GM21367 (cell line): ENCODE measurements around the gene CAV1.
A peak's percentile ranks its signal among the peaks of the same experiment; 100 is the strongest.

Experiments used
- ATAC-seq: cut with Tn5 transposase; IDR thresholded peaks from one replicate; pipeline ENCODE4 v1.9.1; 2021; ENCODE audit not compliant: unreplicated experiment

The CAV1 gene

DNA sequence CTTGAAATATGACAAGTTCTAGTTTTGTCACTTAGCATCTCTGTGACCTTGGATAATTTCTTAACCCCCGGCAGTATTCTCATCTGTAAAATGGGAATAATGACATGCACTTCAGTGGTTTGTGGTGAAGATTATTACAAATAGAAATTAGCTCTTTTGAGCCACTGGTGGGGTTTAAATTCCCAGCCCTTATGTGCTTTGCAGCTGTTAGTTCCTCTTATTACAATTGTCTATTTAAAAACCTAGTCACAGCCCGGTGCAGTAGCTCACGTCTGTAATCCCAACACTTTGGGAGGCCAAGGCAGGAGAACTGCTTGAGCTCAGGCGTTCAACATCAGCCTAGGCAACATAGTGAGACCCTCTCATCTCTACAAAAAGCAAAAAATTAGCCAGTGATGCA is 30.1 kb downstream of the CAV1 start:
- ATAC-seq, result no peak

DNA sequence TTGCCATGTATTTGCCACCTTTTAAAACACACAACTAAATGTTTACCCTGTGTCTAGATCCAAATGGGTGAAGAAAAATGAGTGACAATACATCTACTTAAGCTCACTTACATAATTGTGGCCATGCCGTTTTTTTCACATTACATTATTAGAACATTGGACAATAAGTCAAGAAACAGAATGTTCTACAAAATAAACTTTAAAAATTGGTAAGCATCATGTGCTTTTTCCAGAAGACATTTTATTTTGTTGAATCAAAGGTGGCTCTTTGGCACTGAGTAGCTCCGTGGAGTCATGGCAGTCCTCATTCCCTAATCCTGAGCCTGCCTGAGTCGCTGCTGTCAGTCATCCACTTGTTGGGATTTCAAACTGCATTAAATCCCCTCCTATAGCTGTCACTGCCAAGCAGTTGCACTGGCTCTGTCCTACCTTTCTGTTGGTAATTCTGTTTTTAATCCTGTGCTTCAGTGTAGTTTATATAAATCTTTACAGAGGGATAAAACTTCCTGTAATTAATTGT is 32.3 kb downstream of the CAV1 start:
- ATAC-seq, result no peak

DNA sequence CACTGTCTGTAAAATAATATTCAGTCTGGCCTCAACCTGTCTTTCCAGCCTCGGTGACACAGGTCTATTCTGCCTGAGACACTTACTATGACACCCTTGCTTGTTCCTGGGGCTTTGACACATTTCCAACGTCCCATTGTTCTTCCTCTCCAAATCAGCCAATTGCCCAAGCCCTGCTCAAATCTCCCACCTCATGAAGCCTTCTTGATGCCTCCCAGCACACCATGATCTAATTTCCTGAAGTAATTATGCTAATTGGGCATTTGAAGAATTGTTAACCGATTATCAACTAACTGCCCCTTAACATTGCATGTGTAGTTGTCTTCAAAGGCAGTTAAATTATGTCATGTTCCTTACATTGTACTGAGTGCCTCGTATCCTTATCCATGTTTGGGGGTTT is 33.1 kb downstream of the CAV1 start:
- ATAC-seq, result no peak

DNA sequence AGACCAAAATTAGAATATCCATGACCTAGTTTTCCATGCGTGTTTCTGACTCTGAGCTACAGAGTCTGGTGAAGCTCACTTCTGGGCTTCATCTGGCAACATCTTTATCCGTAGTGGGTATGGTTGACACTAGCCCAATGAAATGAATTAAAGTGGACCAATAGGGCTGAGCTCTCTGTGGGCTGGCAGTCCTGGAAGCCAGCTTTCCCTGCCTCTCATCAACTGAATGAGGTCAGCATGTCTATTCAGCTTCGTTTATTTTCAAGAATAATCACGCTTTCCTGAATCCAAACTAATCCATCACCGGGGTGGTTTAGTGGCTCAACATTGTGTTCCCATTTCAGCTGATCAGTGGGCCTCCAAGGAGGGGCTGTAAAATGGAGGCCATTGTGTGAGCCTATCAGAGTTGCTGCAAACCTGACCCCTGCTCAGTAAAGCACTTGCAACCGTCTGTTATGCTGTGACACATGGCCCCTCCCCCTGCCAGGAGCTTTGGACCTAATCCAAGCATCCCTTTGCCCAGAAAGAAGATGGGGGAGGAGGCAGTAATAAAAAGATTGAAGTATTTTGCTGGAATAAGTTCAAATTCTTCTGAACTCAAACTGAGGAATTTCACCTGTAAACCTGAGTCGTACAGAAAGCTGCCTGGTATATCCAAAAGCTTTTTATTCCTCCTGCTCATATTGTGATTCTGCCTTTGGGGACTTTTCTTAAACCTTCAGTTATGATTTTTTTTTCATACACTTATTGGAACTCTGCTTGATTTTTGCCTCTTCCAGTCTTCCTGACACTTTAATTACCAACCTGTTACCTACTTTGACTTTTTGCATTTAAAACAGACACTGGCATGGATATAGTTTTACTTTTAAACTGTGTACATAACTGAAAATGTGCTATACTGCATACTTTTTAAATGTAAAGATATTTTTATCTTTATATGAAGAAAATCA is 35.5 kb downstream of the CAV1 start:
- ATAC-seq, result no peak

DNA sequence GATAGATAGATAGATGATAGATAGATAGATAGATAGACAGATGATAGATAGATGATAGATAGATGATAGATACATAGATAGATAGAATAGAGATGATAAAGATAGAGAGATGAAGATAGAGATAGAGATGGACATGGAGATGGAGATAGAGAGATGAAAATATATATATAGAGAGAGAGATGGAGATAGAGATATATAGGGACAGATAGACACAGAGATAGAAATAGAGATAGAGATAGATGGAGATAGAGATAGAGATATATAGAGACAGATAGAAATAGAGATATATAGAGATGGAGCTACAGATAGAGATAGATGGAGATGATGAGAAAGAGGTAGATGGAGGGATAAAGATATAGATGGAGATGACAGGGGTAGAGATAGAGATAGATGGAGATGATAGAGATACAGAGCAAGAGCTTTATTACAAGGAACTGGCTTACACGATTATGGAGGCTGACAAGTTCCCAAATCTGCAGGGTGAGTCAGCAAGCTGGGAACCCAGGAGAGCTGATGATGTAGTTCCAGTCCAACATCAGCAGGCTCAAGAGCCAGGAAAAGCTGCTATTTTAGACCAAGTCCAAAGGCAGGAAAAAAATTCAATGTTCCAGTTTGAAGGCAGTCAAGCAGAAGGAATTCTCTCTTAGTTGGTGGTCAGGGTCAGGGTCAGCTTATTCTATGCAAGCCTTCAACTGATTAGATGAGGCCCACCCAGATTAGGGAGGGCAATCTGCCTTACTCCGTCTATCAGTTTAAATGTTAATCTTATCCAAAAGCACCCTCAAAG is 37.1 kb downstream of the CAV1 start:
- no peak for ATAC-seq

DNA sequence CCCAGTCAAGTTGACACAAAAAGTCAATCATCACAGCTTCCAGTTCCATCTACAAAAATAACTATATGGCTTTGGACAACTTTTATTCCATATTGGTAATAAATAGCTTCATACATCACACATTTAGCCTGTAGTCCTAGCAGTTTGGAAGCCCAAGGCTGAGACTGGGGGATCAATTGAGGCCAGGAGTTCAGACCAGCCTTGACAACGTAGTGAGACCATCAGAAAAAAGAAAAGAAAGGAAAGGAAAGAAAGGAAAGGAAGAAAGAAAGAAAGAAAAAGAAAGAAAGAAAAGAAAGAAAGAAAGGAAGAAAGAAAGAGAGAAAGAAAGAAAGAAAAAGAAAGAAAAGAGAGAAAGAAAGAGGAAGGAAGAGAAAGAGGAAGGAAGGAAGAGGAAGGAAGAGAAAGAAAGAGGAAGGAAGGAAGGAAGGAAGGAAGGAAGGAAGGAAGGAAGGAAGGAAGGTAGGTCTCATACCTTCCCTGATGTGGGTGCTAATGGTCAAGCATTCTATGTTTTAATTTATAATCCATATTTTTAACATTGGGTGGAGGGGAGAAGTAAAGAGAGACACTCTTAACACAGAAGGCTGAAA is 37.8 kb downstream of the CAV1 start:
- ATAC-seq, result no peak

- no peak for ATAC-seq
Observed at GRCh38 chr7:116565981-116566380, 41.1 kb downstream of the CAV1 start.

GRCh38 chr7:116566666-116567065 is 41.8 kb downstream of the CAV1 start:
- ATAC-seq, result no peak

DNA sequence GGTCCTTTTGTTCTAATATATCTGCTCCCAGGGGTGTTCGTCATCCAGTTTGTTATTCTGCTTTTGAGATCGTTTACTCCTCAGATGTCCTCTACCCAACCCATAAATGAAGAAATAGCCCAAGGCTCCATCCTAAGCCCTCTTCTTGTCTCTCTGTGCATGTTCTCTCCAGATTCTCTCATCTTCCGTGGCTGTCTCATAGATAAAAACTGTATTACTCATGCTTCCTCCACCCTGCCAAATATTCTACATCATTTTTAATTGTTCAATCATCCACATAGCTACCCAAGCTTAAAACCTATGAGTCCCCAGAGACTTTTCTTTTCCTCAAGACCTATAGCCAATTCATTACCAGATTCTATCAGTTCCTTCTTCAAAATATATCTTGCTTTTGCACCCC is 44.9 kb downstream of the CAV1 start:
- ATAC-seq, result no peak

GRCh38 chr7:116570306-116570705 is 45.5 kb downstream of the CAV1 start:
- ATAC-seq, result no peak

DNA sequence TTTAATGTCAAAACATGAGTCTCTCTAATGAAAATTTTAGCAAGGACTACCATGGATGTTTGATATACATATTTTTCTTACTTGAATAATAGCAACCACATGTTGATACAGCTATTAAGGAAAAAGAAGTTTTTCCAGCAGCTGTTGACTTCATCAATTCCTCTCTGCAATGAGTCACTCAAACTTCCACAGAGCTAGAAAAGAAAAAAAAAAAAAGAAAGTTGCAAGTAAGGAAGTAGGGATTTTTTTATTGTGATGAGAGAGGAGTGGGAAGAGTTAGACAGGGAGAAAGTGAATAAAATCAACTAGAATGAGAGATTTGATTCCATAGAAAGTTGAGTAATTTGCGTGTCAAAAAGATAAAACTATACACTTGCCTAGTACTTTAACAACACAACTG is 46.2 kb downstream of the CAV1 start:
- ATAC-seq, result no peak

GRCh38 chr7:116571552-116571951 is 46.7 kb downstream of the CAV1 start:
- no peak for ATAC-seq

GRCh38 chr7:116572036-116572435 is 47.2 kb downstream of the CAV1 start:
- no peak for ATAC-seq

- ATAC-seq, result no peak
Observed at GRCh38 chr7:116573541-116573940, 48.7 kb downstream of the CAV1 start.

GRCh38 chr7:116574025-116574822 is 49.4 kb downstream of the CAV1 start:
- peak; percentile 52 for ATAC-seq

DNA sequence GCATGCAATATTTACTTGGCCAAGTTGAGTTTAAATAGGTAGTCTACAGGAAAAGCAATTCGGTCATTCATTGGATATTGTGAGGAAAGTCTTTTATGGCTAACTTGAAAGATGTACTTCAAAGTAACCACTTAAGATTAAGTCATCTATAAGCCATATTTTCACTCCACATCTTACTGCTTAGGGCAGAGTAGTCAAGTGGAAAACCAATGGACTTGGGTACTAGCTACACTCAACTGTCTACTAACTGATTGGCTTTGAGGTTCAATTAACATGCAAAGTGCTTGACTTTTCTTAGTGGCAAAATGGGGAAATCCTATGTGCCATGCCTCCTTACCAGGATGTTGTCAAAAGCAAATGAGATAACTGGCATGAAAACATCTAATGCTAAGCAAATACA is 51.0 kb downstream of the CAV1 start:
- ATAC-seq, result no peak

DNA sequence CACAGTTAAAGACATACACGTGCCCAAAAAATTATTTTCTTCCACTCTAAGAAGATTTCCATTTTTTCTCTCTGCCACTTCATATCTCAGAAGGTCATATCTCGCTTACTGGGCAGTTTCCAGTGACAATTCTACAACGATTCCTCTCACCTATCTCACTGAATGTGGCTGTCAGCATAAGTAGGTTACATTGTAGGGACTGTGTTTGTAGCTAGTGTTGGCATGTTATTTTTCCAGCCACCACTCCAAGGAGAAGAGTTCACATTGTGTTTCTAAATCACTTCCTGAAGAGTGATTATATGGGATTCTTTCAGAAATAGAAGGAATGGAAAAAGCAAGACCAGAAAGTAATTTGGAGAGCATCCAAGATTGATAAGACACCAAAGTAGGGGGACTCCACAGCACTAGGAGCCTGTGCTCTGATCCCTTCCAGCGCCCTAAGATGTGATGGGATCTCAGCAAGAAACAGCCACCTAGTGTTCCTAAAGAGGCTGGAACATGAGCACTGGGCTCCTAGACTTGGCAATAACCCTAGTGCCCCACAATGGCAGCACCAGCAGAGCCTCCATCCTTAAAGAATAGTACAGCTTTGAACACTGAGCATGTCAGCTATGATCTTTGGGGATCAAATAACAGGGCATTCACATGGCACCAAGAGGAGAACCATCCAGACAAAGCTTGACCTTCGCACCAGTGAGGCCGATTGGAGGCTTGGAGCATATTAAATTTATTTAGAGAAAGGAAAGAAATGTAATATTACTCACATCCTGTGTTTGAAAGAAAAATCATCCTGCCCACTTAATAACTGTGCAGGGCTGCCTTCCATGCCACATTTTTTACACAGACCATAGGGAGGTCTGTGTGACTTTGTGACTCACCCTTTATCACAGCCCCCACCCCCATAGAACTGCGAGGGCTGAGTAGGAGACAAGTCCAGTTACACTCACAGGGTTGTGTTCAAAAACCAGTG is 51.8 kb downstream of the CAV1 start:
- ATAC-seq, result peak; percentile 23

GRCh38 chr7:116577320-116577871 is 52.6 kb downstream of the CAV1 start:
- peak; percentile 68 for ATAC-seq

GRCh38 chr7:116578526-116578925 is 53.7 kb downstream of the CAV1 start:
- no peak for ATAC-seq
